ENCODE measurements around the gene BABAM2. TPM values are rescaled to one million over a fixed set of nuclear protein-coding genes. Genes with fewer than 3 reads are reported as not detected.

Gene BABAM2
- total and polyA plus RNA-seq, 4 donors = 9.9 to 17.0 (median 13.9) TPM

- Histone ChIP-seq H3K27me3 (ENCODE audit: control insufficient read depth in 4 of 4, insufficient read depth in 4 of 4, low read length in 3 of 4) (no peaks in the 10 kb centered on the region), H3K9me3 (ENCODE audit: control insufficient read depth in 4 of 4, low read length in 3 of 4) (peaks cover 2 to 5% (median 3%) of the 10 kb centered on the region in 4 donors), H3K4me1 (ENCODE audit: control insufficient read depth in 4 of 4, insufficient read depth in 4 of 4, low read length in 3 of 4) (no peaks in the 10 kb centered on the region), H3K27ac (ENCODE audit: low read depth in 1 of 2, low read length in 2 of 2) (no peak overlapping the region), H3K36me3 (ENCODE audit: control insufficient read depth in 4 of 4, insufficient read depth in 3 of 4, low read depth in 1 of 4, low read length in 3 of 4) (no peaks in the 10 kb centered on the region), H3K9ac (ENCODE audit: low read depth in 1 of 2, low read length in 2 of 2) (no peak overlapping the region), H3K4me3 (ENCODE audit: low read depth in 1 of 3, low read length in 3 of 3) (no peak overlapping the region)
- no peak for DNase-seq (ENCODE audit: low spot score)
- 96% methylated on average over 4 of the region's 4 CpGs for WGBS
- TF ChIP-seq CTCF (IDR thresholded peaks at IDR 0.05; ENCODE audit: low read depth, low read length, missing input control) (no peak), FOXA1 (IDR thresholded peaks at IDR 0.05) (no peak), GABPA (IDR thresholded peaks at IDR 0.05 in 1 of 2, conservative IDR thresholded peaks at IDR 0.05 in 1 of 2) (no peak), HNF4A (conservative IDR thresholded peaks at IDR 0.05) (no peak), REST (IDR thresholded peaks at IDR 0.05) (no peak), EGR1 (IDR thresholded peaks at IDR 0.05; ENCODE audit: low read depth in 2 of 2) (no peak), YY1 (IDR thresholded peaks at IDR 0.05) (no peak), MAX (IDR thresholded peaks at IDR 0.05) (no peak), FOXA2 (IDR thresholded peaks at IDR 0.05) (no peak), RXRA (IDR thresholded peaks at IDR 0.05) (no peak), NR2F2 (IDR thresholded peaks at IDR 0.05) (no peak), JUND (IDR thresholded peaks at IDR 0.05) (no peak), TAF1 (conservative IDR thresholded peaks at IDR 0.05) (no peak), ATF3 (IDR thresholded peaks at IDR 0.05) (no peak), HNF4G (IDR thresholded peaks at IDR 0.05) (no peak), ZBTB33 (IDR thresholded peaks at IDR 0.05) (no peak), RAD21 (IDR thresholded peaks at IDR 0.05) (no peak), SP1 (IDR thresholded peaks at IDR 0.05) (no peak)
Observed at GRCh38 chr2:28150994-28151393, 260.5 kb downstream of the BABAM2 start.

Data from liver (tissue), 9 donors.